HG03025 (cell line): ENCODE measurements around the gene ISOC2.
"Not testable (repeated sequence)": the region's sequence is repeated elsewhere in the genome, so short reads cannot be mapped to it uniquely, and the experiment has no call there.

ENCODE experiments used
- ATAC-seq: cut with Tn5 transposase; IDR thresholded peaks from one replicate; pipeline ENCODE4 v1.9.1; 2021; ENCODE audit warnings: mild to moderate bottlenecking, moderate library complexity; ENCODE audit not compliant: unreplicated experiment, low FRiP score

ISOC2 gene

DNA sequence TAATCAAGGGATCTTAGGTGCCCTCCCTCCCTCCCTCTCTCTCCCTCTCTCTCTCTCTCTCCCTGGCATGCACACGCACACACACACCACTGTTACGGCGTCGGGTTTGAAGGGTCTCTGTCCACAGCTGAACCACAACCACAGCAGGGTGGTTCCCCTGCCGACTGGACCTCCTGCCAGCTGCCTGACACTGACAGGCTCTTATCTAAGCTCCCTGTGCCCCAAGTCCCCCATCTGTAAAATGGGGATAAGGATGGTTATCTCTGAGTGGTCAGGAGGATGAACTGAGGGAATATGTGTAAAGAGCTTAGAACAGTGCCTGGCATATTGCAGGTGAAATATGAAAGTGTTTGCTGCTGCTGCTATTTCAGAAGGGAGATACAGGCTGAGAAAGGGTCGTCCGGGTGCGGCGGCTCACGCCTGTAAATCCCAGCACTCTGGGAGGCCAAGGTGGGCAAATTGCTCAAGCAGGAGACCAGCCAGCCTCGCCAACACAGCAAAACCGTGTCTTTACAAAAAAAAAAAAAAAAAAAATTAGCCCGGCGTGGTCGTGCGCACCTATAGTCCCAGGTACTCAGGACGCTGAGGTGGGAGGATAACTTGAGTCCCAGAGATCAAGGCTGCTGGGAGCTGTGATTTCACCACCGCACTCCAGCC lies 17.5 kb downstream of the ISOC2 start:
- ATAC-seq, result no peak

- no peak for ATAC-seq
Observed at GRCh38 chr19:55443045-55443823, 18.2 kb downstream of the ISOC2 start, which contains the start of gene SHISA7. Gene SHISA7 (minus strand): TSS chr19:55443300. CDS start chr19:55442863, 437 bp downstream.

DNA sequence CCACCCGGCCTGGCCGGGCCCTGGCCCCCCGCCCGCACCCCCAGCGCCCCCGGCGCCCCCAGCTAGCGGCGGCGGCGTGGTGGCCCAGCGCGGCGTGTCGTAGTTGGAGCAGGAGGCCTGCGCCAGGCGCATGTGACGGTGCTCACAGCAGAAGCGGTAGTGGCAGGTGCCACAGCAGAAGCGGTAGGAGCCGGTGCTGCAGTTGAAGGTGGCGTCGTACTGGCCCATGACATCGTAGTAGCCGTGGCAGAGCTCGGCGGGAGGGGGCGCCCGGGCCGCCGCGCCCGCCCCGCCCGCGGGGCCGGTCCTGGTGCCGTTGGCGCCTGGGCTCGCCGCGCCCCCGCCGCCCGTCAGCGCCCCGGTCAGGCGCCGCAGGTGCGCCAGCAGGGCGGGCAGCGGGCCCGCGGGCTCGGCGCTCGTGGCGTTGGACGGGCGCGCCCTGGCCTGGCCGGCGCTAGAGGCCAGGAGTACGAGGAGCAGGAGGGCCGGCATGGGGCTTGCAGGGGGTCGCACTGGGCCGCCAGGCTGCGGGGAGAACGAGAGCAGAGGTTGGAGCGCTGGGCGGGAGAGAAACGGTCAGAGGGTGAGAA lies 19.0 kb downstream of the ISOC2 start:
- no peak for ATAC-seq

GRCh38 chr19:55441692-55442321 lies 19.6 kb downstream of the ISOC2 start:
- ATAC-seq, result no peak

- ATAC-seq, result no peak
Observed at GRCh38 chr19:55441319-55441691, 20.1 kb downstream of the ISOC2 start.

DNA sequence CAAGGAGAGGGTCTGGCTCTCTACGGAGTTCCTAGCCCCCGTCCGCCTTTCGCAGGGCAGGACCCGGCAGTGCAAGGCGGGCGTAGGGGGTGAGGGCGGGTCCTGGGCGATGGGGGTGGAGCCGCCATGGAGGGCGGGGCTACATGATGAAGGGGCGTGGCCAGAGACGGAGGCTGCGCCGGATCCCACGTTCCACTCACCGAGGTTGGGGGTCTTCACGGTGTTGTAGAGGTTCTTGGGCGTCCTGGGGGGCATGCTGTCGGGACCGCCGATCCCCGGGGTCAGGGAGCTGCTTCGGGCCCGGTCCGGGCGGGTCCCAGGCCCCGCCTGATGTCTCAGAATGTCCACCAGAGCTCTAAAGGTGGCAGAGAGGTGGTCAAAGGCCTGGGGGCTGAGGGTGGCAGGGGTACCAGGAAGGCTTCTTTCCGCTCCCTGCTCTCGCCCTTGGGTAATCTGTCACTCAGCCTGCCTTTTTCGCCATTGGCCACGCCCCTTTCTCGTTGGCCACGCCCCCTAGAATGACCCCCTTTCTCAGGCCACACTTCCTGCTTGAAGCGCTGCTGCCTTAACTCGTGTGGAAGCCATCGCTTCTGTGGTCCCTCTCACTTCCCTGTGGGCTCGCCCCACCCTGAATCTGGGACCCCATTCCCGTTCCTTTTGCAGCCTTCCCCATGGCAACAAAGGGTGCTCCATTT lies 20.9 kb downstream of the ISOC2 start:
- no peak for ATAC-seq

- no peak for ATAC-seq
Observed at GRCh38 chr19:55439052-55439451, 22.4 kb downstream of the ISOC2 start.

DNA sequence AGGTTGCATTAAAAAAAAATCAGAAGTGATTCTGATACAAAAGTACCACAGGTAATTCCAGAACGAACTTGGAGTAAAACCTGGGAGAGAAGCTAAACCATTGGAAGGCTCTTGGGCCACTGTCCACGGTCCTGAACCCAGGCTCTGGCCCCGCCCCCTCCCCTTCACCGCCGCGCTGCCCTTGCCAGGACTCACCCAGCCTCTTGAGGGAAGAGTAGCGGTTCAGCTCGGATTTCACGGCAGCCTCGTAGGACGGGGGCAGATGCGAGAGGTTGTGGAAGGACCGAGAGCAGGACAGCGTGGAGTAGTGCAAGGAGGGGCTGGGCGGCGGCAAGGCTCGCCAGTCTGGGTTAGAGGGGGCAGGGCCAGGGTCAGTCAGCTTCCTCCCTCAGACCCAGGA lies 24.0 kb downstream of the ISOC2 start:
- no peak for ATAC-seq

DNA sequence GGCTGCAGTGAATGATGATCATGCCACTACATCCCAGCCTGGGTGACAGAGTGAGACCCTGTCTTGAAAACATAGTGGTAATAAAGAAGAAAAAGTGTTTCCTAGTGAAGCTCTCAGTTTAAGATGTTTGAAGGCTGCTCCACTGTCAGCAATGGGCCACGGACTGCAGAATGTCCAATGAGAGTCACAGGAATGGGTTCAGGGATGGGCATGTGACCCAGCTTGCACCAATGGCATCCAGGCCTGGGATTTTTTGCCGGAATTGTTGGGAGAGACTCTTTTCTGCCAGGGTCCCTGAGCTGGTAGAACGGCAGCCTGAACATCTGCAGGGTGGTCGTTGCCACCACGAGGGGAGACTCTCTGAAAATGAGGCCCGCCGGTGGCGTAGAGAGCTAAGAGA lies 24.6 kb downstream of the ISOC2 start:
- no peak for ATAC-seq

DNA sequence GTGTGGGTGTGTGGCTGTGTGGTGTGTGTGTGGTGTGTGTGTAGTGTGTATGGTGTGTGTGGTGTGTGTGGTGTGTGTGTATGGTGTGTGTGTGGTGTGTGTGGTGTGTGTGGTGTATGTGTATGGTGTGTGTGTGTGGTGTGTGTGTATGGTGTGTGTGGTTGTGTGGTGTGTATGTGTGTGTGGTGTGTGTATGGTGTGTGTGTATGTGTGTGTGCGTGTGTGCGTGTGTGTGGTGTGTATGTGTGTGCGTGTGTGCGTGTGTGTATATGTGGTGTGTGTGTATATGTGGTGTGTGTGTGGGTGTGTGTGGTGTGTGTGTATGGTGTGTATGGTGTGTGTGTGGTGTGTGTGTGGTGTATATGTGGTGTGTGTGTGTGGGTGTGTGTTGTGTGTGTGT lies 26.4 kb downstream of the ISOC2 start:
- no peak for ATAC-seq

DNA sequence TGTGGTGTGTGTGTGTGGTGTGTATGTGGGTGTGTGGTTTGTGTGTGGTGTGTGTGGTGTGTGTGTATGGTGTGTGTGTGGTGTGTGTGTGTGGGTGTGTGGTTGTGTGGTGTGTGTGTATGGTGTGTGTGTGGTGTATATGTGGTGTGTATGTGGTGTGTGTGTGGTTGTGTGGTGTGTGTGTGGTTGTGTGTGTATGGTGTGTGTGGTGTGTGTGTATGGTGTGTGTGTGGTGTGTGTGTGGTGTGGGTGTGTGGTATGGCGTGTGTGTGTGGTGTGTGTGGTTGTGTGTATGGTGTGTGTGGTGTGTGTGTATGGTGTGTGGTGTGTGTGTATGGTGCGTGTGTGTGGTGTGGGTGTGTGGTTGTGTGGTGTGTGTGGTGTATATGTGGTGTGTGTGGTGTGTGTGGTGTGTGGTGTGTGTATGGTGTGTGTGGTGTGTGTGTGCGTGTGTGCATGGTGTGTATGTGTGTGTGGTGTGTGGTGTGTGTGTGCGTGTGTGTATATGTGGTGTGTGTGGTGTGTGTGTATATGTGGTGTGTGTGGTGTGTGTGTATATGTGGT lies 27.0 kb downstream of the ISOC2 start:
- no peak for ATAC-seq

DNA sequence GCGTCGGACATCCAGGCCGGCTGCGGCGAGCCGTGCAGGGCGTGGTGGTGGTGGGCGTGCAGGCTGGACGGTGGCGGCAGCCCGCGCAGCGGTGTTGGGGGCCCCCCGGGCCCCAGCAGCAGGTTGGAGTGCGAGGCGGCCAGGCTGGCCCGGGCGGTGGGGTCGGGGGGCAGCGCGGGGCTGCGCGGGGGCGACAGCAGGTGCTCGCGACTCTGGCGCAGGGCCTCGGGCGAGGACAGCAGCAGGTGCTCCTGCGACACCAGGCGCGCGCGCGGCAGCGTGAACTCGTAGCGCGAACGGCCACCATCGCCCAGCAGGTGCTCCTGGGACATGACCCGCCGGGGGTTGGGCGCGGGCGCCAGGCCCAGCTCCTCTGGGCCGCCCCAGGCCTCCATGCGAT lies 28.1 kb downstream of the ISOC2 start:
- no peak for ATAC-seq

GRCh38 chr19:55432241-55432959 lies 29.0 kb downstream of the ISOC2 start:
- ATAC-seq, result no peak

- no peak for ATAC-seq
Observed at GRCh38 chr19:55431183-55431582, 30.3 kb downstream of the ISOC2 start.

DNA sequence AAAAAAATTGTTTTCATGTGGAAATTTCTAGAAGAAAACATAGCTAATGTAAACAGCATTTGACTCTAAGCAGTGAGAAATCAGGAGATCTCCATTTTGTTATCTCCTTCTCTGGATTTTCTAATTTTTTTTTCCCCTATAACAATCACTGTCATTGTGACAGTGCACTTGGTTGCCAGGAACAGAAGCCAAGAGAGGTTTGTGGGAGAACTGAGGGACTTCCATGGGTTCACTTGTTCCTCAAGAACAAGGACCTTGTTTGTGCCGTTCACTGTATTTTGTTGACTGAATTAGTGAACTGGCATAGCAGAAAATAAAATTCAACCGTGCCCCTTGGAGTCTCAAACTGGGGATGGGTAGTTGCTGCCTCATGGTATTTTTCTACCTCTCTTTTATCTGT lies 35.4 kb downstream of the ISOC2 start:
- no peak for ATAC-seq

GRCh38 chr19:55424518-55424917 lies 36.9 kb downstream of the ISOC2 start:
- no peak for ATAC-seq

DNA sequence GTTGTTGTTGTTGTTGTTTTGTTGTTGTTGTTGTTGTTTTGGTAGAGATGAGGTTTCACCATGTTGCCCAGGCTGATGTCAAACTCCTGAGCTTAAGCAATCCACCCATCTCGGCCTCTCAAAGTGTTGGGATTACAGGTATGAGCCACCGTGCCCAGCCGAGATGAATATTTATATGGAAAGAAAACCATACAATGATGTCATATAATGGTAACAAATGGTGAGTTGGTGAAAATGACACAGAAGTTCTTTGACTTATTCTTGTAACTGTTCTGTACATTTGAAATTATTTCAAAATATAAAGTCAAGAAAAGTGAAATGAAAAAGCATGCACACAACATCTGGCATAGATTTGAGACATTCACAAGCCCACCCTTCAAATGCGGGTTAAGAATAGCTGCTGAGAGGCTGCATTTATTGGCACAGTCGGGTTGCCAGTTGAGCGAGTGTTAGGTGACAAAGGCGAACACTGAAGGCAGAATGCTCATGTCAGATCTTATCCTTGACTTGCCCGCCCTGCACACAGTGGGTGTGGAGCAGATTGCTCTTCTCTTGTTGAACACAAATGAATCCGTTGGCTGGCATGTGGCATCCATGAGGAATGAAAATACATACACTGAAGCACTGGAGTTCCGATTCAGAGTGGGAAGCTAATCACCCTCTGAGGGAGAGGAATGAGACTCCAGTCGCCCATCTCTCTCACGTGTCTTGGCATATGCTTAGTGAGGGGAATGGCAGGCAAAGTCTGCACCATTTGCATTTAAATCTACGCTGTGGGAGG lies 38.0 kb downstream of the ISOC2 start:
- no peak for ATAC-seq

- not testable (repeated sequence) for ATAC-seq
Observed at GRCh38 chr19:55421281-55421680, 40.2 kb downstream of the ISOC2 start.

DNA sequence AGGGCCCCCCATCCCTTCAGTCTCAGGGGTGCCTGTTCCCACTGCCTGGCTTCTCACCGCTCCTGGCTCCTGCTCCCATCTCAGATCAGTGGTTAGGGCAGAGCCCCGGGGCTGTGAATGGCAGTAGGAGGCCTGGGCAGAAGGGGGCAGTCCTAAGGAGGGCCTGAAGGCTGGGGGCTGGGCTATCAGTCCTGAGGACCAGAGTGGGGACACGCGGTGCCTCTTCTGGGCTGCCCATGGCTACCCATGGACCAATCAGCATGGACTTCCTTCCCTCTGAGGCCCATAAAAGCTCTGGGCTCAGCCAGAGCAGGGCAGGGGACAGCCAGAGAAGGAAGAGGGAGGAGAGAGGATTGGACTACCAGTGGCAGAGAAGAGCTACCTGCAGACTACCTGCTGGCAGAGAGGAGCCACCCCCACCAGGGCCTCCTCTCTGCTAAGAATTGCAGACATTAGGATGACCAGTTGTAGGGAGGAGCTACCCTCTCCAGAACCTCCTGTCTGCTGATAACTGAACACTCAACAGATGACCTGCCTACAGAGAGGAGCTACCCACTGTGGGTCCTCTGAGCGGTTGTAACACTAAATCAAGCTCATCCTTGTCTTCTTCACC lies 41.7 kb downstream of the ISOC2 start:
- ATAC-seq, result no peak
